Body of pancreas (tissue), 4 donors: ENCODE measurements around the gene CPEB4. TPM values are rescaled to one million over a fixed set of nuclear protein-coding genes. Genes with fewer than 3 reads are reported as not detected.
A peak's percentile ranks its signal among the peaks of the same experiment; 100 is the strongest.

Experiments
- ATAC-seq: fragments of 150-250 bp; one replicate; pipeline ENCODE4 v1.9.1; 2016
- DNase-seq, 4 donors: peaks; one replicate each; pipeline ENCODE4 v3.0.0-alpha.2; 2019
- H3K27ac ChIP-seq, 4 donors: fragments of 200-600 bp; sonication (generic); 1 replicate in 3 of 4; 2 replicates in 1 of 4; pipeline versions ENCODE4 v1.5.1 to v1.6.1; 2016 to 2019; ENCODE audit warnings: mild to moderate bottlenecking in 1 of 4, mixed read lengths in 1 of 4, moderate library complexity in 1 of 4
- H3K27me3 ChIP-seq, 2 donors: fragments of 200-600 bp; sonication (generic); one replicate each; pipeline ENCODE4 v1.6.0; 2016; ENCODE audit warnings: mild to moderate bottlenecking in 1 of 2
- H3K36me3 ChIP-seq, 2 donors: fragments of 200-600 bp; sonication (generic); replicated peaks in 1 of 2; 2 replicates each; pipeline ENCODE4 v1.5.1; 2016; ENCODE audit warnings: low read depth in 2 of 2; ENCODE audit not compliant: insufficient read depth in 1 of 2
- H3K4me1 ChIP-seq: fragments of 200-600 bp; sonication (generic); one replicate; pipeline ENCODE4 v1.6.0; 2016
- H3K4me3 ChIP-seq, 2 donors: fragments of 200-600 bp; sonication (generic); 1 replicate in 1 of 2; 2 replicates in 1 of 2; pipeline ENCODE4 v1.5.1; 2016 to 2019
- H3K9me3 ChIP-seq, 3 donors: fragments of 200-600 bp; sonication (generic); 1 replicate in 2 of 3; 2 replicates in 1 of 3; pipeline ENCODE4 v1.5.1; 2016
- POLR2A ChIP-seq, 3 donors: fragments of 450-650 bp; IDR thresholded peaks; one replicate each; pipeline ENCODE4 v1.6.1; 2016; ENCODE audit warnings: antibody characterized with exemption in 3 of 3, mild to moderate bottlenecking in 2 of 3
- WGBS, 2 donors: methylation state at CpG; one replicate each; pipeline ENCODE4 v1.1.5; 2017; 5-methylcytosine and 5-hydroxymethylcytosine counted together
- intact Hi-C: fragments of 100-400 bp; cut with DNase I; formaldehyde crosslinking; loops from one replicate; pipeline ENCODE4 v1.15.1; 2023
- total RNA-seq, 2 donors: library from RNA; depleted of rRNA; stranded (reverse); fragments of >200 nt; gene quantifications; one replicate each; pipeline ENCODE4 v1.1.0, GENCODE V29; 2016
- TF ChIP-seq, protein P1 (sequence below), 7 experiments: fragments of 450-650 bp in 4 of 7; fragments of 200-600 bp in 3 of 7; sonication (generic) in 3 of 7; IDR thresholded peaks; one replicate each; pipeline ENCODE4 v1.5.1; 2016 to 2019; ENCODE audit warnings: antibody characterized with exemption in 7 of 7

Gene CPEB4
- total RNA-seq, 2 donors from 2014 or later = 35.3 to 35.6 TPM

DNA sequence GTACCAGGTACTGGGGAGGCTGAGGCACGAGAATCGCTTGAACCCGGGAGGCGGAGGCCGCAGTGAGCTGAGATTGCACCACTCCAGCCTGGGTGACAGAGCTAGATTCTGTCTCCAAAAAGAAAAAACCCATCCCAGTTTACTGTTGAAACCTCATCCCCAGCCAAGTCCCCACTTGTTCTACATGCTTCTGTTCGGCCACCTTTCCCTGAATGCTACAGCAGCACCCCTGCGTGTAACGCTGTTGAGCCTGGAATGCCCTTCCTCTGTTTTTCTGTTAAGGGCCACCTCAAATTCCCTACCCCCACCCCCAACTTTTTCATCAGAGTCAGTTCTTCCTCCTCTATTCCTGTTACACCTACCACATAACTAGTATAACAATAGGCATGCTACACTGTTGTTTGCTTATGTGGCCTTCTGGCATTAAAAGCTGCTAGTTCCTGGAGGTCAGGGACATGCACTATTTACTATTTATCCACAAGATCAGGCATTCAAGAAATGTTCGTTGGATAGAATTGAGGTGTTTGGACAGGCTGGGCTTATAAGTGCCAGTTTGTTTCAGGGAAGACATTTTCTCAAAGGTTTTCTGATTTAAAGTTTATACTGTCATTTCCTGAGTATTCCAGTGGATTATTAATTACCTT lies 53.7 kb downstream of the CPEB4 start:
- ATAC-seq = peak; percentile 69

DNA sequence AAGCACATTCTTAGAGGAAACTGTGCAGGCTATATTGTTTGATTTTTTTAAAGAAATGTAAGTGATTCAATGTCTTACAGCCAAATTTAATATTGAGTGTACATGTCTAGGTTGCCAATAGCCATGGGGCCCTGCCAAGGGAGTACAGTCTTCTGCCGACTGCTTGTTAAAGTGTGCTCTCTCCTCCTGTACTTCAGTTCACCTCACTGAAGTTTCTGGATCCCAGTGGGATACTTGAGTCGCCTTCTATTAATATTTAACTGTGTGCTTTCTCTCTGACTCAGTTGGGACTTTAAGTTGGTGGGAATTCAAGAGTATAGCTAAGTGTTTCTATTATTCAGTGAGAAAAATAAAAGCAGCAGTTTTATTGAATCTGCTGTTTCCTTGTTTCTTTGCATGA lies 56.4 kb downstream of the CPEB4 start:
- intact Hi-C loops = no loop called here
- H3K36me3 ChIP-seq = peaks cover 0 to 14% of the 10 kb centered on the region in 2 donors
- no peaks in the 10 kb centered on the region for H3K9me3 ChIP-seq
- ATAC-seq (no peak), DNase-seq (peak in 2 of 4 donors; percentile 27 to 61)
- no peak for TF ChIP-seq POLR2A (IDR thresholded peaks at IDR 0.05)
- TF ChIP-seq, protein P1, sequence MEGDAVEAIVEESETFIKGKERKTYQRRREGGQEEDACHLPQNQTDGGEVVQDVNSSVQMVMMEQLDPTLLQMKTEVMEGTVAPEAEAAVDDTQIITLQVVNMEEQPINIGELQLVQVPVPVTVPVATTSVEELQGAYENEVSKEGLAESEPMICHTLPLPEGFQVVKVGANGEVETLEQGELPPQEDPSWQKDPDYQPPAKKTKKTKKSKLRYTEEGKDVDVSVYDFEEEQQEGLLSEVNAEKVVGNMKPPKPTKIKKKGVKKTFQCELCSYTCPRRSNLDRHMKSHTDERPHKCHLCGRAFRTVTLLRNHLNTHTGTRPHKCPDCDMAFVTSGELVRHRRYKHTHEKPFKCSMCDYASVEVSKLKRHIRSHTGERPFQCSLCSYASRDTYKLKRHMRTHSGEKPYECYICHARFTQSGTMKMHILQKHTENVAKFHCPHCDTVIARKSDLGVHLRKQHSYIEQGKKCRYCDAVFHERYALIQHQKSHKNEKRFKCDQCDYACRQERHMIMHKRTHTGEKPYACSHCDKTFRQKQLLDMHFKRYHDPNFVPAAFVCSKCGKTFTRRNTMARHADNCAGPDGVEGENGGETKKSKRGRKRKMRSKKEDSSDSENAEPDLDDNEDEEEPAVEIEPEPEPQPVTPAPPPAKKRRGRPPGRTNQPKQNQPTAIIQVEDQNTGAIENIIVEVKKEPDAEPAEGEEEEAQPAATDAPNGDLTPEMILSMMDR (IDR thresholded peaks at IDR 0.05) = no peak
- H3K4me1 ChIP-seq = peaks cover 58% of the 10 kb centered on the region
- no peak overlapping the region for H3K4me3 ChIP-seq
- no peaks in the 10 kb centered on the region for H3K27me3 ChIP-seq
- 22 to 25% methylated on average over 2 of the region's 2 CpGs for WGBS, 2 donors
- peak overlapping the region in 2 of 4 donors; percentile 42 to 44 for H3K27ac ChIP-seq

More for the DNA sequence above, 53.7 kb downstream of the CPEB4 start:
- Histone ChIP-seq H3K27me3 (no peaks in the 10 kb centered on the region), H3K4me1 (peaks cover 58% of the 10 kb centered on the region), H3K27ac (peak overlapping the region; percentile 26 to 66 (median 58)), H3K36me3 (no peaks in the 10 kb centered on the region), H3K9me3 (no peaks in the 10 kb centered on the region), H3K4me3 (no peak overlapping the region)
- intact Hi-C loops = no loop called here
- TF ChIP-seq, protein P1 (IDR thresholded peaks at IDR 0.05) = no peak
- no peak for TF ChIP-seq POLR2A (IDR thresholded peaks at IDR 0.05)
- 64 to 71% methylated on average over 9 of the region's 9 CpGs for WGBS, 2 donors
- DNase-seq = peak in 1 of 4 donors; percentile 23

DNA sequence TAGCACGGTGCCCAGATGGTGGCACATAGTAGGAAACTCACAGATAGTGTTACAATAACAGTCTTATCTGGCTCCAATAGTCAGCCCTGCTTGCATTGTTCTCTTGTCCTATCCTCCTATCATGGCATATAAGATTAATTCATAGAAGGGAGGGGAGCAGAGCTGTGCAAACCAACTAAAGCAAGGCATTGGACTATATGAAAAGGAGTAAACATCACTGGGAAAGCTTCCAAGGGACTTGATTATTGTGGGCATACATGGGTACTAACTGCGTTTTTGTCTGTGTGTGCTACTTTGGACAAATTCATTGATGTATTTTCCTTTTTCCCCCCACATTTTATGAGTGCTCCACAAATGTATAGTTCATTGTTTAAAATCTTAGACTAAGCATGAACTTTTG lies 57.0 kb downstream of the CPEB4 start:
- H3K4me1 ChIP-seq = peaks cover 58% of the 10 kb centered on the region
- H3K36me3 ChIP-seq = peaks cover 0 to 18% of the 10 kb centered on the region in 2 donors
- H3K27ac ChIP-seq = no peak overlapping the region
- H3K9me3 ChIP-seq = no peaks in the 10 kb centered on the region
- no peak for ATAC-seq
- WGBS, 2 donors = 48 to 50% methylated on average over 2 of the region's 2 CpGs
- DNase-seq = no peak
- intact Hi-C loops = no loop called here
- no peak for TF ChIP-seq POLR2A (IDR thresholded peaks at IDR 0.05)
- TF ChIP-seq, protein P1 (IDR thresholded peaks at IDR 0.05) = no peak
- no peaks in the 10 kb centered on the region for H3K27me3 ChIP-seq
- H3K4me3 ChIP-seq = no peak overlapping the region

DNA sequence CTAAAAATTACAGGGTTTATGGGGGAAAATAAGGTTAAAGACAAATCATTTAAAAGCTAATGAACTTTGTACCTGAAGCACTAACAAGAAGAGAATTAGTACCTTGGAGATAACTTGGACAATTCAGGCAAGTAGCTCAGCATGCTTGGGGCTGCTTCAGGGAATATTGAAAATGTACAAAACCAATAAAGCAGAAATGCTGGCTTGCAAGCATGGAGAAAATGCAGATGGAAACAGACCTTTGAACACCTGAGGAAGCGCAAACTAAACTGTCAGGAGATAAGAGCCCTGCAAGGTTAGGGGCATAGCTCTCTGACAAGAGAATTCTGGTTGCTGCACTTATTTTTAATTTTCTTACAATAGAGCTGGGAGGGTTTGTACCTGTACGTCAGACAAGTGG lies 58.2 kb downstream of the CPEB4 start:
- H3K4me3 ChIP-seq = no peak overlapping the region
- H3K27me3 ChIP-seq = no peaks in the 10 kb centered on the region
- no peak for TF ChIP-seq POLR2A (IDR thresholded peaks at IDR 0.05)
- TF ChIP-seq, protein P1 (IDR thresholded peaks at IDR 0.05) = no peak
- H3K27ac ChIP-seq = no peak overlapping the region
- WGBS, 2 donors = 26 to 27% methylated on average over 2 of the region's 2 CpGs
- intact Hi-C loops = no loop called here
- no peak for ATAC-seq
- H3K36me3 ChIP-seq = peaks cover 3 to 22% of the 10 kb centered on the region in 2 donors
- peaks cover 50% of the 10 kb centered on the region for H3K4me1 ChIP-seq
- H3K9me3 ChIP-seq = no peaks in the 10 kb centered on the region
- no peak for DNase-seq

DNA sequence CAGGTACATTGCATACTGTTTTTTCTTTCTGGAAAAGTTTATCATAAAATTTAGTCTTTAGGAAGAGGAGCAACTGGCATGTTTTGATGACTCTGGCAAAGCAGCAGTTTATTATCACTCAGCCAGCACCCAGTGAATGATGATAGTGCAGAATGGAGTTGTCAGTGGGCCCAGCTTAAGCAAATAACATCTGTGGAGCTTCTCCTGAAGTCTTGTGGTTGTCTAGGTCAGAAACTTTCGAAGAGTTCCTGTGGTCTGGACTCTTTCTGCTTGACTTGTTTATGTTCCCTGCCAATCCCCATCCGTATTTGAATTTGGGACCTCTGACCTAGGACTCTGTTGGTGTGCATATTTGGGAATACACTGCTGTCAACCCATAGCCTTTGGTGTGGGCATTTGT lies 62.7 kb downstream of the CPEB4 start:
- Histone ChIP-seq H3K9me3 (no peaks in the 10 kb centered on the region), H3K4me1 (peaks cover 46% of the 10 kb centered on the region), H3K36me3 (peaks cover 3 to 31% of the 10 kb centered on the region in 2 donors), H3K4me3 (no peak overlapping the region), H3K27me3 (no peaks in the 10 kb centered on the region), H3K27ac (no peak overlapping the region)
- intact Hi-C loops = no loop called here
- DNase-seq (no peak), ATAC-seq (no peak)
- TF ChIP-seq, protein P1 (IDR thresholded peaks at IDR 0.05) = no peak
- no peak for TF ChIP-seq POLR2A (IDR thresholded peaks at IDR 0.05)
- 85 to 92% methylated on average over 2 of the region's 2 CpGs for WGBS, 2 donors
